H1 (cell line): ENCODE measurements around the gene TPRN. TPM values are rescaled to one million over a fixed set of nuclear protein-coding genes. Genes with fewer than 3 reads are reported as not detected.

Experiments used
- CBX5 ChIP-seq: fragments of 300-800, 300-1000 bp; sonication (generic); IDR thresholded peaks from 2 replicates; pipeline ENCODE4 v1.7.1; 2016; ENCODE audit warnings: antibody characterized with exemption, low read length, low read depth
- CEBPB ChIP-seq: IDR thresholded peaks from 2 replicates; pipeline ENCODE4 v1.6.1; 2012; ENCODE audit warnings: low read depth, low read length
- EZH2 ChIP-seq: fragments of 200-600 bp; sonication (generic); IDR thresholded peaks from 2 replicates; pipeline ENCODE4 v1.7.1; 2012; ENCODE audit warnings: low read depth, mild to moderate bottlenecking, moderate library complexity, low read length, inconsistent platforms; ENCODE audit not compliant: severe bottlenecking
- SAP30 ChIP-seq: fragments of 300-600 bp; sonication (generic); IDR thresholded peaks from 2 replicates; pipeline ENCODE4 v1.7.1; 2012; ENCODE audit warnings: low read length, moderate library complexity, mild to moderate bottlenecking, inconsistent platforms; ENCODE audit not compliant: insufficient read depth, insufficient replicate concordance
- polyA plus RNA-seq, 7 experiments: library from polyadenylated mRNA; depleted of rRNA in 3 of 7; stranded (reverse) in 5 of 7; unstranded in 2 of 7; fragments of >200 nt in 5 of 7; fragments of 200-250 nt in 2 of 7; gene quantifications; 1 replicate in 5 of 7; 2 replicates in 1 of 7; 4 replicates in 1 of 7; pipeline versions ENCODE4 v1.2.1 to v1.2.3, GENCODE V29; 2011 to 2013; ENCODE audit warnings: missing spikeins in 2 of 7, mixed read lengths in 2 of 7
- total RNA-seq: library from RNA; stranded (reverse); fragmentation: NEBNext Ultra II Directional; extraction: Animal tissue kit (Norgen Biotek cat#: 25700); gene quantifications from 2 replicates; pipeline ENCODE4 v1.2.1, GENCODE V29; 2021

TPRN gene
- total and polyA plus RNA-seq, 2 of the 8 experiments (the other 6 are each of a cell fraction or from before 2014, with no cell fraction given) = 9.7 to 23.2 TPM

- TF ChIP-seq SAP30 (no peak), CEBPB (no peak), CBX5 (no peak), EZH2 (no peak)
Observed at GRCh38 chr9:137161558-137162486, 38.7 kb downstream of the TPRN start (continued).
